Measurements from ENCODE around the gene TRIM38.
A peak's percentile ranks its signal among the peaks of the same experiment; 100 is the strongest.
"Not testable (repeated sequence)": the region's sequence is repeated elsewhere in the genome, so short reads cannot be mapped to it uniquely, and the experiment has no call there.

The TRIM38 gene

DNA sequence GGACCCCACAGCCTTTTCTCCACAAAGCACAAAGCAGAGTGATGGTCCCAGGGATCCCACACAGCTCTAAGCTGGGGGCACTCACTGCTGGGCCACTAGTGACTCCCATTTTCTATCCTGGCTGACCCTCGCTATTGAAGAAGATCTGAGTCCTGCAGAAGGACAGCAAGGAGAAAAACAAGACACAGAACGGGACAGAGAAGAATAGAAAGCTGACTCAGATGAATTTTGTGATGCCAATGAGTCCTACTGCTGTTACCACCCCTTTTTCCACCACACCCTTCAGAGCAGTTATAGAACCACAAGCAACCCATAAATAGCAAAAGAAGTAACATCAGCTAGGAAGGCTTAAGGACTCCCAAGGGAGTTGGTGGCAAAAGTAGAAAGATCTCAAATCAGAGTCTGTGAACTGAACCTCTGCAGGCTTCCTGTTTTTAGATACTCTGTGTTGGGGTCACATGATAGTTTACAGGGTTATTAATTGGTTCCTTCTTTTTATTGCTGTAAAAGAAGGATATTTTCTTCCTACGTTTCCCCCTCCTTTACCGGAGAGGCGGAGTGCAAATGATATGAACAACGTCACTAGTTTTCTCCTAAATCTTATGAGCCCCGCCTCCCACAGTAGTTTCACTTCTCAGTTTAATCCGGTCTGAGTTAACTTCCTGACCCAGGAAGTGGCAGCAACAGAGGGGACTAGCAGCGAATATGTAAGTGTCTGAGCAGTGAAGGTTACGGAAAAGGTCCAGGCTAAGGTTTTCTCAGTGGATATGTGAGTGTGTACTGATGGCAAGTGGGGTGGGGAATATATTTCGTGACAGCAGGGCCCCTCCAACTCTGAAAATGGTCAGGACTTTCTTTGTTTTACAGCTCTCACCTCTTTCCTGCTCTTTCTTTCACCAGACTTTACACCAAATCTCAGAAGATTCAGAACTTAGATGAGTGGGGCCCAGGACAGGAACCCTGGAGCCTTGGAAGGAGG lies at the start of gene TRIM38:
Gene TRIM38 (plus strand): TSS at position 654 of the 979 bp plus-strand sequence. CDS start 3,721 bp downstream, outside the sequence.
- peak; percentile 90 for DNase-seq (ENCODE audit: low spot score)

GRCh38 chr6:25913741-25914140 lies 48.9 kb upstream of the TRIM38 start:
- no peak for DNase-seq (ENCODE audit: low spot score)

GRCh38 chr6:25916330-25916729 lies 46.3 kb upstream of the TRIM38 start:
- DNase-seq (ENCODE audit: low spot score), result no peak

GRCh38 chr6:25916789-25917490 lies 45.7 kb upstream of the TRIM38 start:
- no peak for DNase-seq (ENCODE audit: low spot score)

- DNase-seq (ENCODE audit: low spot score), result no peak
Measured at GRCh38 chr6:25918083-25918683, 44.4 kb upstream of the TRIM38 start.

- no peak for DNase-seq (ENCODE audit: low spot score)
Measured at GRCh38 chr6:25919657-25920056, 42.9 kb upstream of the TRIM38 start.

- no peak for DNase-seq (ENCODE audit: low spot score)
Measured at GRCh38 chr6:25921525-25922203, 40.9 kb upstream of the TRIM38 start.

DNA sequence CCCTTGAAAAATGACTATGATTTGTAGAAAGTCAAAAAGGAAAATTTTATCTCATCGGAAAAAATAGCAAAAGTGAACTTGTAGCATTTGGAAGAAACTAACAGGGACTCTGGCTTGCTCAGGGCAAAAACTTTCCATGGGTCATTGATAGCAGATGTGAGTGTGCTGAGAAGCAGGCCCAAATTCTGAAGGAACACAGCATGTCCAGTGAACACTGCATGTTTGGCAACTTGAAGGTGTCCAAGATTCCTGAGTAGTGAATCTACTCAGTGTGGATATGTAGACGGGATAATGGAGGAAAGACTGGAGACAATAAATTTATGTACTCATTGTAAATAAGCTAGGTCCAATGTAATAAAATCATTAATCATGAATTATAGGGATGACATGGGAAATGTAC lies 40.3 kb upstream of the TRIM38 start:
- peak; percentile 47 for DNase-seq (ENCODE audit: low spot score)

- no peak for DNase-seq (ENCODE audit: low spot score)
Measured at GRCh38 chr6:25925876-25926275, 36.7 kb upstream of the TRIM38 start.

DNA sequence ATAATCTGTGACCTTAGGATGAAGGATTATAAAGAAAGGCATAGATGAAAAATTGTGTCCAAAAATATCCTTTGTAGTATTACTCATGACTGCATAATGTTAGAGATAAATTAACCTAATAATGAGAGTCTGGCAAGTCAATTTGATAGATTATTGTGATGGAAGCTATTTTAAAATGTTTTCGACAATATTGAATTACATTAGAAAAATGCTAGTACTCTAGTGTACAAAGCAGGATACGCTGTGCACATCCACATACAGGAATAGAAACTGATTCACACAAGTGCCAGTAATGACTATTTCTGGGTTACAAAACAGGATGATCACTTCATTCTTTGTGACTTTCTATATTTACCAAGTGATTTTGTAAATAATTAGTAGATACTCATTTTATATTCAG lies 35.4 kb upstream of the TRIM38 start:
- DNase-seq (ENCODE audit: low spot score), result no peak

- no peak for DNase-seq (ENCODE audit: low spot score)
Measured at GRCh38 chr6:25927756-25928216, 34.8 kb upstream of the TRIM38 start.

- DNase-seq (ENCODE audit: low spot score), result no peak
Measured at GRCh38 chr6:25928562-25929324, 33.9 kb upstream of the TRIM38 start.

- not testable (repeated sequence) for DNase-seq (ENCODE audit: low spot score)
Measured at GRCh38 chr6:25929785-25930184, 32.8 kb upstream of the TRIM38 start.

GRCh38 chr6:25930532-25931410 lies 31.8 kb upstream of the TRIM38 start, which contains the start of gene SLC17A2:
SLC17A2 (minus strand) TSS chr6:25930691; CDS start chr6:25925796, 4,895 bp downstream.
- DNase-seq (ENCODE audit: low spot score), result no peak

- no peak for DNase-seq (ENCODE audit: low spot score)
Measured at GRCh38 chr6:25931411-25931709, 31.2 kb upstream of the TRIM38 start.

DNA sequence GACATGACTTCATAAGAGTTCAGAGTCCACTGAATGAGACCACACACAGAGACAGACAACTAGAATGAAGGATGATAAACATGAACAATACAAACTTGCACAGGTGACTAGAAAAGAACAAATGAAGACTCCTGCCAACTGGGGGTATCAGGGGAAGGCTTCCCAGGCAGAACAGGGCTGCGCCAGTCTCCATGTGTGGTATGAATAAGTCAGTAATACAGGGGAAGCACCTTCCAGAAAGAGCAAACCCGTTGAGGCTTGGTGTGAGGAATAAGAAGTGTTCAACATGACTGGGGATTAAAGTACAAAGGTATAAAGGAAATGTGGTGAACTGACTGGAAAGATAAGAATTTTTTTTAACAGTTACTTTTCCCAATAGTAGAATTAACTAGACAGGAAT lies 28.4 kb upstream of the TRIM38 start:
- DNase-seq (ENCODE audit: low spot score), result no peak

DNA sequence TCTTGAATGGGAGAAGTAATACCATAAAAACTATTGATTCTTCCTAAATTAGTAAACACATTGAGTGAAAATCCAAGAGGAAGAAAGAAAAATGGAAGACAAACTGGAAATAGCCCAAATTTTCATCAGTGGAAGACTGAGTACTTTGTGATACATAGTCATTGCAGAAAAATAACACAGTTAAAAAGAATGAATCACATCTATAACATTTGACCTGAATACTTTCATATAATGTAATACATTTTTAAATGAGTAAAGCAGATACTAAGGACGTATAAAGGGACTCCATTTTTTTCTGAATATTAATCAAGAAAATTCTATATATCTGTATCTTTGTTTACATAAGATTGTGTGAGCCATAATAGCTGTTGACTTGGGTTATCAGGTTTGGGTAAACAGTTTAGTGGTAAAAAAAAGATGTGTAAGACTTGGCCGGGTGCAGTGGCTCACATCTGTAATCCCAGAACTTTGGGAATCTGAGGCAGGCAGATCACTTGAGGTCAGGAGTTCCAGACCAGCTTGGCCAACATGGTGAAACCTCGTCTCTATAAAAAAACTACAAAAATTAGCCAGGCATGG lies 27.8 kb upstream of the TRIM38 start:
- DNase-seq (ENCODE audit: low spot score), result no peak

DNA sequence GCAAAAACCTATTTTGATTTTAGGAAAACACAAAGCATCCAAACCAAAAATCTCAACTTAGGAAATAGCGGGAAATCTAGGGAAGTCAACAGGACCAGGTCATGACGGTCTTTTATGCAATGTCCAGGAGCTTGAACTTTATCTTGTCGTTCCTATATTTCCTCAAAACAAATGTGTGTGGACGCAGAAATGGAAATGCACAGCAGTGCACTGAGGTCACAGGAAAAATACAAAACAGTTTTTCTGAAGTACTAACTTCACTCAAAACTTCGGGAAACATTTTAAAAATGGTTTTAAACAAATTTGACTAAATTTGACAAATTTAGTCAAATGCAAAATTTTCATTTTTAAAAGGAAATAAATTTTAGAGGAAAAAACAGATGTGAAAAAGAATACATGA lies 26.6 kb upstream of the TRIM38 start:
- no peak for DNase-seq (ENCODE audit: low spot score)

DNA sequence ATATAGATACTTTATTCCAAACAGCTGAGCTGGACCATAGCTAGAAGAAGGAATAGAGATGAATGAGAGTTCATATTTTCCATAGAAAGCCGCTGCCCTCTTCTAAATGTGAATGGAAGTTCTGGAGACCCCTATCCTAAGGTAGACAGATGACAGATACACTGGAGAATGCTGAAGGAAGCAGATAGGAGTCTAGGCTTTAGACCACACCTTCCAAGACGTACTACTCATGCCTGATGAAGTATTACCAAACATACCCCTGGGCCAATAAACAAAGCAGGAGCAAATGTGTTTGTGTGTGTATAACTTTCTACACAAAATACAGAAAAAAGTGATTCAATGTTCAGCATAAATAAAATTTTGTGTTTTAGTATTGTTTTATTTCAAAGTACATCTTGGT lies 23.0 kb upstream of the TRIM38 start:
- no peak for DNase-seq (ENCODE audit: low spot score)
